ENCODE data around the gene LMO7.

- TF ChIP-seq SIN3A (conservative IDR thresholded peaks at IDR 0.05 in 1 of 2, IDR thresholded peaks at IDR 0.05 in 1 of 2; ENCODE audit: low read depth in 1 of 2, low read length in 2 of 2) (no peak), NRF1 (IDR thresholded peaks at IDR 0.05; ENCODE audit: low read depth, low read length) (no peak), CBX8 (IDR thresholded peaks at IDR 0.05; ENCODE audit: borderline replicate concordance, low read depth, low read length) (no peak), TCF12 (IDR thresholded peaks at IDR 0.05; ENCODE audit: low read depth, low read length) (no peak), POLR2A (IDR thresholded peaks at IDR 0.05; ENCODE audit: control extremely low read depth in 1 of 2, low read depth in 2 of 2, low read length in 2 of 2) (no peak), CTCF (IDR thresholded peaks at IDR 0.05; ENCODE audit: control extremely low read depth in 1 of 3, insufficient read depth in 1 of 3, low read depth in 1 of 3, low read length in 3 of 3) (no peak), CBX5 (IDR thresholded peaks at IDR 0.05; ENCODE audit: low read depth, low read length) (no peak), EZH2 (IDR thresholded peaks at IDR 0.05; ENCODE audit: low read depth, low read length, severe bottlenecking) (no peak)
These were observed 90.2 kb downstream of the LMO7 start for GRCh38 chr13:75726306-75726705.
